Peyer's patch (tissue), 4 donors: ENCODE results near the gene PHF10.

ENCODE experiments used
- POLR2A ChIP-seq, 2 donors: fragments of 450-650 bp; IDR thresholded peaks; one replicate each; pipeline ENCODE4 v1.5.1; 2017; ENCODE audit warnings: antibody characterized with exemption in 2 of 2, mild to moderate bottlenecking in 2 of 2, moderate library complexity in 2 of 2
- TF ChIP-seq, protein P1 (sequence below), 6 experiments: fragments of 450-650 bp in 4 of 6; fragments of 200-600 bp in 2 of 6; sonication (generic) in 1 of 6; IDR thresholded peaks; one replicate each; pipeline ENCODE4 v1.5.1; 2017 to 2019; ENCODE audit warnings: antibody characterized with exemption in 6 of 6, mild to moderate bottlenecking in 3 of 6, moderate library complexity in 1 of 6

DNA sequence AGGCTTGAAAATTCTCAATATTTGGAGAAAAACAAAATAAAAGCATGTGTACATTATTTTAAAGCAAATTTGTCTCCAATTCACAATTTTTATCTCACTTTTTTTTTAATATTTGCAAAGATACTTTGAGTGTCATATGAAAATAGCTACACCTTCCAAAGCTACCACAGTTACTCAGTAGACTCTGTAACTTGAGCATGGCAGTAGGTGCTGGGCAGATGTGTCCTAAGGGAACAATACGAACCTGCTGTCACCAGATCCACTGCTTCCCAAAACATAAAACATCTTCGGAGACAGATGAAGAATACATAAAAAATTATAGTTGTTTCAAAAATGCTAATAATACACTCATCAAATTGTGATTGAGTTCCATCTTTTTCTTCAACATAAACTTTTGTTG is 33.0 kb downstream of the PHF10 start:
- TF ChIP-seq, protein P1, sequence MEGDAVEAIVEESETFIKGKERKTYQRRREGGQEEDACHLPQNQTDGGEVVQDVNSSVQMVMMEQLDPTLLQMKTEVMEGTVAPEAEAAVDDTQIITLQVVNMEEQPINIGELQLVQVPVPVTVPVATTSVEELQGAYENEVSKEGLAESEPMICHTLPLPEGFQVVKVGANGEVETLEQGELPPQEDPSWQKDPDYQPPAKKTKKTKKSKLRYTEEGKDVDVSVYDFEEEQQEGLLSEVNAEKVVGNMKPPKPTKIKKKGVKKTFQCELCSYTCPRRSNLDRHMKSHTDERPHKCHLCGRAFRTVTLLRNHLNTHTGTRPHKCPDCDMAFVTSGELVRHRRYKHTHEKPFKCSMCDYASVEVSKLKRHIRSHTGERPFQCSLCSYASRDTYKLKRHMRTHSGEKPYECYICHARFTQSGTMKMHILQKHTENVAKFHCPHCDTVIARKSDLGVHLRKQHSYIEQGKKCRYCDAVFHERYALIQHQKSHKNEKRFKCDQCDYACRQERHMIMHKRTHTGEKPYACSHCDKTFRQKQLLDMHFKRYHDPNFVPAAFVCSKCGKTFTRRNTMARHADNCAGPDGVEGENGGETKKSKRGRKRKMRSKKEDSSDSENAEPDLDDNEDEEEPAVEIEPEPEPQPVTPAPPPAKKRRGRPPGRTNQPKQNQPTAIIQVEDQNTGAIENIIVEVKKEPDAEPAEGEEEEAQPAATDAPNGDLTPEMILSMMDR (IDR thresholded peaks at IDR 0.05) = no peak
- no peak for TF ChIP-seq POLR2A (IDR thresholded peaks at IDR 0.05)
